Heart left ventricle (tissue), 13 donors: ENCODE measurements around the gene CTTNBP2NL.

ENCODE experiments used
- POLR2A ChIP-seq, 2 donors: fragments of 450-650 bp; IDR thresholded peaks; one replicate each; pipeline ENCODE4 v1.6.1; 2017; ENCODE audit warnings: antibody characterized with exemption in 2 of 2, mild to moderate bottlenecking in 2 of 2, moderate library complexity in 2 of 2
- TF ChIP-seq, protein P1 (sequence below), 12 donors: fragments of 200-600 bp; sonication (generic) in 4 of 12; IDR thresholded peaks; one replicate each; pipeline versions ENCODE4 v1.5.0 to v1.8.0; 2018 to 2022; ENCODE audit warnings: antibody characterized with exemption in 12 of 12, mild to moderate bottlenecking in 5 of 12
- donor health status: ischemic (EF 13 %, LVEDD 7.1; RV severe dilation, severe dysfunction).
- donor health status: DM: no; HTN: yes; CAD: no.
- donor health status: DM: no; HTN: no; CAD: no.
- donor health status: ischemic (EF 25% LVEDD 6.9; RV normal size, moderate dysfunction).
- donor health status: ischemic (EF 25% LVEDD 5.7; RV mildly dilated, moderate dysfunction).
- donor health status: ischemic (EF 35%, LVEDD 5.7; RV mildly dilated, moderate dysfunction).
- donor health status: nonischemic (EF 11% LVEDD 7.7; RV severe dilation, severe dysfunction).
- donor health status: DM: yes; HTN: yes; CAD: no.
- donor health status: PGD.
- donor health status: ischemic (EF 29% LVEDD 5.4; RV normal size, mild dysfunction).
- donor health status: nonischemic (EF 23%, LVEDD 6.1; RV moderate dilation, normal function).

DNA sequence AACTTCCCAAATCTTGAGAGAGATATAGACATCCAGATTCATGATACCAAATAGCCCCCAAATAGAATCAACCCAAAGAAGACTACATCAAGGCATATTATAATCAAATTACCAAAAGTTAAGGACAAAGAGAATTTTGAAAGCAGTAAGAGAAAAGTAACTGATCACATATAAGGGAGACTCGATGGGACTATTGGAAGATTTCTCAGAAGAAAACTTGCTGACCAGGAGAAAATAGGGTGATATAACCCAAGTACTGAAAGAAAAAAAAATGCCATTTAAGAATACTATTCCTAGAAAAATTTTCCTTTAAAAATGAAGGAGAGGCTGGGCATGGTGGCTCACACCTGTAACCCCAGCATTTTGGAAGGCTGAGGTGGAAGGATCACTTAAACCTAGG is 82.3 kb downstream of the CTTNBP2NL start:
- TF ChIP-seq POLR2A (IDR thresholded peaks at IDR 0.05), result no peak
- TF ChIP-seq, protein P1, sequence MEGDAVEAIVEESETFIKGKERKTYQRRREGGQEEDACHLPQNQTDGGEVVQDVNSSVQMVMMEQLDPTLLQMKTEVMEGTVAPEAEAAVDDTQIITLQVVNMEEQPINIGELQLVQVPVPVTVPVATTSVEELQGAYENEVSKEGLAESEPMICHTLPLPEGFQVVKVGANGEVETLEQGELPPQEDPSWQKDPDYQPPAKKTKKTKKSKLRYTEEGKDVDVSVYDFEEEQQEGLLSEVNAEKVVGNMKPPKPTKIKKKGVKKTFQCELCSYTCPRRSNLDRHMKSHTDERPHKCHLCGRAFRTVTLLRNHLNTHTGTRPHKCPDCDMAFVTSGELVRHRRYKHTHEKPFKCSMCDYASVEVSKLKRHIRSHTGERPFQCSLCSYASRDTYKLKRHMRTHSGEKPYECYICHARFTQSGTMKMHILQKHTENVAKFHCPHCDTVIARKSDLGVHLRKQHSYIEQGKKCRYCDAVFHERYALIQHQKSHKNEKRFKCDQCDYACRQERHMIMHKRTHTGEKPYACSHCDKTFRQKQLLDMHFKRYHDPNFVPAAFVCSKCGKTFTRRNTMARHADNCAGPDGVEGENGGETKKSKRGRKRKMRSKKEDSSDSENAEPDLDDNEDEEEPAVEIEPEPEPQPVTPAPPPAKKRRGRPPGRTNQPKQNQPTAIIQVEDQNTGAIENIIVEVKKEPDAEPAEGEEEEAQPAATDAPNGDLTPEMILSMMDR (IDR thresholded peaks at IDR 0.05), result no peak
